COLO829 (cell line): Measurements from ENCODE around the gene BCL2.
A peak's percentile ranks its signal among the peaks of the same experiment; 100 is the strongest.
"Not testable (repeated sequence)": the region's sequence is repeated elsewhere in the genome, so short reads cannot be mapped to it uniquely, and the experiment has no call there.

Source experiments
- DNase-seq: peaks from one replicate; pipeline ENCODE4 v3.0.0; 2012; ENCODE audit warnings: low spot score

BCL2 gene

DNA sequence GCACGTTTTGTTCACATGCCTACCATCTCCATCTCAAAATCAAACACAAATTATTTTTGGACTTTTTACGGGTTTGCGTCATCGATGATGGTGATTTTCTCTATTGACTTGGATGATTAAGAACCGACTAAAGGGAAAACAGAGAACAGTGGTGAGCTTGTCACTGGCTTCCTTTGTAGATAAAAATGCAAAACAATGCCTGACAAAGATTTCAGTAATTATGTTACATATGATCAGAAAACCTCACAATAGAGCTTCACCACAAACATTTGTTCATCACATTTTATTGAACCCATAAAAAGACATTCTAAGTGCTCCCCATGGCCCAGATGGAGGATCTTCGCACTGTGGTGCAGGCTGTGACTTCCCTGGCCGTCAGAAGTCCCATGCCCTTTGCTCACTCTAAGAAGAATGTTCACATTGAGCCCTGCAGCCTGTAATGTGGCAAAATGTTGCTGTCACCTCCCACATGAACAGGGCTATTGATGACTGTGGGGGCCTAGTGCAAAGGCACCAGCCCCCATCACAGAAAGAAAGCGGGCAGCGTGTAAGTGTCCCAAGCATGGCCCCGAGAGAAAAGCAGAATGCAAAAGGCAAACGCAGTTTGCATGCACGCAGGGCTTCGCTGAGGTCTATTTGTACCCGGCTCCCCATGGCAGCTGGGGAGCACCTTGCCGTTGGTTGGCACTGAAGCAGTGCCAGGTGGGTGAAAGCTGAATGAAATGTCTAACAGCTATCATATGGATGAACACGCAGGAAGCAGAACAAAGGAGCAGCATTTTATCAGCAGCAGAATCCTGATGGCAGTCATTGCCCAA, 60.6 kb downstream of the BCL2 start:
- DNase-seq, result no peak

DNA sequence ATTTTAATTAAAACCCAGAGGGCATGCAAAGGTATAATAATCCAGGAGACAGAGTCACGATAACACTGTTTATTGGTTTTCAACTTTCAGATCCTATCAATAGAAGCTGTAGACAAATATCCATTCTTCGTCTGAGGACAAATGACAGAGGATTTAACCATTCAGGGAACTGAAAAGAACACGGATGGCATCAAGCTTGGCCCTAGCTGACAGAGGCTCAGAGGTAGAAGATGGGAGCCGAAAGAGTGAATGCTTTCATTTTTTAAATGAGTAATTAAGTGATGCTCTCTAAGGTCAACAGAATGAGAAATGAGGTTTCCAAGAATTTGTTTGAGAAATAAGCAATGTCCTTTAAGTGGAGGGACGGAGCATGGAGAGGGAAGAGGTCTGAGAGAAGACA, 62.1 kb downstream of the BCL2 start:
- DNase-seq, result no peak

DNA sequence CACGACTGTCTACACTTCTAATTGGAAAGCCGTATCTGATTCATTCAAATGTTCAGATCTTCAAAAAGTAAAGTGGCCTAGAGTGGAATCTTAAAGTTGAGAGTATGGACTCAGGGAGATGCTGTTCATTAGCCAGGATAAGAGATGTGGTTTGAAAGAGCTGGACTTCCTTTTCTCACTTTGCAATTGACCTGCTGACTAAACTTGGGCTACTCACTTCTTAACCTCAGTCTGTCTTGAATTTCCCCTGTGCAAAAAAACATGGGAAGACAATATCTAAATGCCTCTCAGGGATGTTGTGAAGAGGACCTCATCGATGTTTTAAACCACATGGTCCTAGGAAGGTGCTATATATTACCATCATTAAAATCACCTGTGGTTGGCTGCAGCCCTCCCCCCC, 64.1 kb downstream of the BCL2 start:
- no peak for DNase-seq

DNA sequence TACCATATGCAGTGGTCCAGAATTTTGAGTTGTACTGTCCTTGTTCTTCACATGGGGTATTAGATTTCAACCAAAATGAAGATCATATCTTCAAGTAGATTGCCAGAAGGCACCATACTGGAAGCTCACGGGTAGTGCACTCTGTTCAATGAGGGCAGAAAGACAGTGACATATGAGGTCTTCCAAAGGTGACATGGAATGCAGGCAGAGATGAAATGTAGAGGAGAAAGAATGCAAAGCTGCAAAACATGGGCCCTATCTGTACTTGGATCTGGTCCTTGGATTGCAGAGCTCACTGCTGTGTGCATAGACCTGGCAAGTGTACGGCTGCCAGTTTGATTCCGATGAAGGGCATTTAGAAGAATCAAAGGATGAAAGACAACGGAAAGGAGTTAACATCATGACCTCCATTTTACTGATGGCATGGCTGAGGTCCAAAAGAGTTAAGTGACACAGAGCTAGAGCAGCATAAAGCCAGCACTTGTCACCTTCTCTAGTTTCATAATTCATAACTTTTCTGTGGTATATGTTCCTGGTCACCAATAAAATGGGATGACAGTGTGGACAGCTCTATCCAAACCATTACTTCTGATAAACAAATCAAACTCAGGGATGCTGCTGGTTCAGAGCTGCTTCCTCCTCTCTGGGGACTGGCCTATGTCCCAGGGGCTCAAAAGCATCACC, 64.7 kb downstream of the BCL2 start:
- no peak for DNase-seq

DNA sequence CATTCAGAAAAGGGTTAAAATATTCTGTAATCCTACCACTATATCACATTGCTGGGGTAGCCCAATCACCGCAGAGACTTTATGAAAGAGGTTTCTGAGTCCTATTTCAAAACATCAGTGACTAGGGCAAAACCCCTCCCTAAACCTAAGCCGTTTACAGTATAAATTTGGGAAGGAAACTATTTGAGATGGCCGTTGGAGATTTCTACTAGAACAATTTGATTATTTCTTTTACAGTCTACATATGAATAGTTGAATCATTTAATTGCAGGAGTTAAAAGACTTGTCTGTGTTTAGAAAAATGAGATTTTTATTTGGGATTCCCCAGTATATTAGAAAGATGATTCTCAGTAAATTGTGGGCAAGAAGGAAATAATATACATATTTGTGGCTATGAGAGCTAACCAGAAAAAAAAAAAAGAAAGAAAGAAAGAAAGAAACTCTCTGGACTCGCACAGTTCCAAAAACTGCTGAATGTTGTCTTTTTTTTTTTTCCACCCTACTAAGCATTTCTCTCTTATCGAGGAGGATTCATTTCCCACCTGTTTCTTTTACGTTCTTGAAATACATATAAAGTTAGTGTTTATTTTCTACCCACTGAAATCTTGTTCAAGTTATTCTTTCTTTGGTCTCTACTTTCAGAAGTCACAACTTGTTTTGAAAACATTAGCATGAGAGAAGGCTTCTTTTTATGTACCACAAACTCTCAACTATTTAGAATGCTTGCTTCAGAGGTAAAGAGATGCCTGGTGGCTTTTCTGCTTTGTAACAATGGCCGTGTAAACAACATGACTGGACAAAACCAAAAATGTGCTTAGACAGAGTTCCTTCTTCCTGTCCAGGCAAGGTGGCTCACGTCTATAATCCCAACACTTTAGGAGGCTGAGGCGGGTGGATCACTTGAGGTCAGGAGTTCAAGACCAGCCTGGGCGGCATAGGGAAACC, 65.9 kb downstream of the BCL2 start:
- DNase-seq, result peak; percentile 61

DNA sequence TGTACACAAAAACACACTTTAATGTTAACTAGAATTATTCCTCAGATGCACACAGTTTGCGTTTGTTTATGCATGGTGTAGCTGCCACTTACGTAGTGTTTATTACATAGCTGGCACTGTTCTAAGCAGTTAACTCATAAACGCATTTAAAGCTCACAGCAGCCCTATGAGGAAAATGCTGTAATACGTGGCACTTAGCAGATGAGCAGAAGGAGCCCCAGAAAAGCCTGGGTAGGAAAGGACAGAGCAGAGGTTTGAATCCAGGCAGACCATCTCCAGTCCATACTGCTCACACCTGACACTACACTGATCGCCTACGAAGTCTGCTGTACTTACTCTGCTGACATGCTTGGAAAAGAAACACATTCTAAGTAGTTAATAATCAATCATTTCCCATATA, 66.6 kb downstream of the BCL2 start:
- DNase-seq, result no peak

DNA sequence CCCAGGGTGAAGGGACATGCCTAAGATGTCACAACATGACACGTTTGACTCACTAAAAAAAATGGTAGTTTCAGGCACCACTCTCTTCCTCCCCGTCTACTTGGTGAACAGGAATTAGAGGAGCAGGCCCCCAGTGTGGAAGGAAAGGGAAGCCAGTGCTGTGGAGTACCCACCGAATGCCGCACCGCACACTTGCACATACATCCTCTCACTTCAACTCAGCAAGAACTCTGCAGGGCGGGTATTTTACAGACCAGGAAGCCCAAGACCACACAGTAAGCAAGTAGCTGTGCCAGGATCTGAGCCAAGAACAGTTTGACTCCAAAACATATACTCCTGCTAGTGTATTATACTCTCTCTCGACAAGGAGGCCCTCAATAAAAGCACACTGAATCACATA, 69.8 kb downstream of the BCL2 start:
- no peak for DNase-seq

DNA sequence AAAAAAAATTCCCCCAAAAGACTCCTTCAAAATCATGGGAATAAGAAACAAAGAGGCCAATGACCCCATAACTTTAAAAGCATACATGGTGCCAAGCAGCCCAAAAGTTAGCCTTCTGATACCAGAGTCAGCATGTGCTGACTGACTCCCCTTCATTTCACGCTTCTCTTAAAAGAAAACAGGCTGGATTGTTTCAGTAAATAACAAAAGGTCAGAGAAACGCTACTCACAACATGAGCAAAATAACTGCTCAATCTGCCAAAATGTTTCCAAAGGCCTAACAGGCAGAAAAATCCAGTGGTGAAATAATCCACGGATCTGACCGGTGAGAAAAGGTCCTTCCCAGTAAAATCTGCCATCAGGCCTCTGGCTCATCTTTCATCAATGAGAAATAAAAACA, 71.6 kb downstream of the BCL2 start:
- DNase-seq, result no peak

DNA sequence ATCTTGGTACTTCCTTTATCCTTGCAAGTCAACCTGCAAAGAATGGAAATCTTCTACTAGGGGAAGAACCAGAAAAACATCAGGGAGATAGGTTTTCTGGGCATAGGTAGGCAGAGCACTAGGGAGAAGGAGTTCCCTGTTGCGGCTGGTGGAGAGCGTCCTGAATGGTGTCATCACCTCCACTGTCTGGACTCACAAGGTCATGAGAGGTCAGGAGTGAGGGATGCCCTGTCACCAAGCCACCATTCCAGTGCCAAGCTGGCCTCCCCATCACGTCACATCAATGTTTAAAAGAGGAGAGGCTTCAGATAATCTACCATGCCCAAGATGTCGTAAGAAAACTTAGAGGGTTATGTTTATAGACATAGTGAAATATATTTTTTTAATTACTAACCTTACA, 72.1 kb downstream of the BCL2 start:
- no peak for DNase-seq

DNA sequence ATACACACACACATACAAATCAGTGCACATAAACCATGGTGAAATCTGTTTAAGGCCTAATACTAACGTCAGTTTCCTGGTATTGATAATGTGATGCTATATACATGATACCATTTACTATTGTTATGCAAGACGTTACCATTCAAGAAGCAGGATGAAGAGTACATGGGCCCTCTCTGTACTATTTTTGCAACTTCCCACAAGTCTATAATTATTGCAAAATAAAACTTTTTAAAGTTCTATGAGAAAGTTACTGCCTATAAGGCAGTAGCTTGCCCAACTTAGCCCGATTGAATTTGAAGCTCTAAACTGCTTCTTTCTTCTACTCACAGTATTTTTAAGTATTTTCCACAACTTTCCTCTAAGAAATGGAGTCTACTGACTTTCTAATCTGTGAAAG, 74.0 kb downstream of the BCL2 start:
- DNase-seq, result no peak

DNA sequence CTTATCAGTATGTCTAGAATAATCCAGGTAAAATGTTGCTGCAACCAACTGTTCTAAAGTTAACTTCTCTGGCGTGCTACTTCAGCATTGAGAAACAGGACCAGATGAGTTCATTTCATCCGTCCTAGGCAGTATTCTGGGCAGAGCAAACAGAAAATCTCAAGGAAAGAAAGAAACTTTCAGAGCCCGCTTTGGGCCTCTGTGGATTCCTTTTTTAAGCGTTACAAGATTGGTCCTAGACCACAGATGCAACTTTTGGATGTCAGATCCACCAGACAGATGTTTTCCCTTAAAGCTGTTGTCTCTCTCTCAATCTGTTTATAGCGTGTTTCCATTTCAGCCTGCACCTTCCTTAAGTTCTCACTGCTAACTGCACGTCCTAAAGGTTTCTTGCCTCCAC, 75.0 kb downstream of the BCL2 start:
- DNase-seq, result no peak

DNA sequence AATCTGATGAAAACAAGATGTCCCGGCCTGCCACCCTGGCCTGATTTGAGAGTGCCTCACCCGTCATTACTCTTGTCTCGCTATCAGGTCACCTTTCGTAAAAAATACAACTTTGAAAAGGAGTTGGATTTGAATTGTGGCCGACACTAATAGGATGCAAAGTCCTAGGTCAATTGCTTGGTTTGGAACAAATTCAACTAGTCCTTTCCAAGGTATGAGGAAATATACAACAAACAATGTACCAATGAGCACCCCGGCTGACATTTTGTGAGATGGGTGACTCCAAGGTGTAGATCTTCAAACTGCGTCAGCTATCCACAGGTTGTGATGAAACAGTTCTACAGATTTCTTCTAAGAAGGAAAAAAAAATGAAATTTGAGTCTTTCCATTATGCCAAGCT, 77.8 kb downstream of the BCL2 start:
- no peak for DNase-seq

DNA sequence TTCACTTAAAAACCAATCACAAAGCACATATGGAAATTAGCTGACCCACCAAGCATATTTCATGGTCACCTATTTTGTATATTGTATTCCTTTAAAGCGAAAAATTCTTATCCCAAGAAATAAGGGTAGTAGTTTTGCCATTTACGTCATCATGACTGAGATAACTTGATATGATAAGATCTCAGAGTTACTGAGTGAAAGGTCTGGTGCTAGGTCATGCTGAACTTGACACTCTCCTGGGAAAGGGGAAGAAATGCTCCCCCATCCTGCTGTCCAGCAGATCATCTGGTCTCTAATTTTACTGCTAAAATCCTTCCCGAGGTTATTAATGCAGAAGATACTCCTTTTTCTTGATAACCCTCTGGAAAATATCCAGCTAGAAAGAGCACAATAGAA, 78.3 kb downstream of the BCL2 start:
- no peak for DNase-seq

DNA sequence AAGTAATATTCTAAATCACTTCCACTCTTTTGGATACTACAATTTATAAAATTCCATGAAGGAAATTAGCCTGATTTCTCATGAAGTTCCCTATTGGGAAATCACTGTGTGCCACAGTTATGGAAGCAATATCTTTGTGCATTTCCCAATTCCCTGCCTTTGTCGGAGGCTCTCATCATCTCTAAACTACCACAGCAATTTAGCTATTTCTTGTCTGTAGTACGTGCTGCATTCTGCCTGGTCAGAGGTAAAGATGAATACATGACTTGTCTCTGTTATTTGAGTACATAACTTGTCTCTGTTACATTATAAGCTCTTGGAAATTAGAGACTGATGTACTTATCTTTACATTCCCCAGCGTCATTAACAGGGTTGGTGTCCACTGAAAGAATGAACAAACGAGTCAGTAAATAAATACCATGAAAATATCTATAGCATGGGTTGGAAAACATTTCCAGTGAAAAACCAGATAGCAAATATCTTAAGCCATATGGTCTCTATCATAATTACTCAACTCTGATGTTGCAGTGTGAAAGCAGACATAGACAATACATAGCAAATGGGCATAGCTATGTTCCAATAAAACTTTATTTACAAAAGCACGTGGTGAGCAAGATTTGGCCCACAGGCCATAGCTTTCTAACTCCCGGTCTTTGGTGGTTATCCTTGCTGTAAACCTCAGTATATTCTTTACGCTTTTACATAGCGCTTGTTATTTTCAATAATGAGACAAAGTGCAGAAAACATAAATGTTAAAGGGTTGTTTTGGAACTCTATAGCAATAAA, 78.8 kb downstream of the BCL2 start:
- DNase-seq, result no peak

DNA sequence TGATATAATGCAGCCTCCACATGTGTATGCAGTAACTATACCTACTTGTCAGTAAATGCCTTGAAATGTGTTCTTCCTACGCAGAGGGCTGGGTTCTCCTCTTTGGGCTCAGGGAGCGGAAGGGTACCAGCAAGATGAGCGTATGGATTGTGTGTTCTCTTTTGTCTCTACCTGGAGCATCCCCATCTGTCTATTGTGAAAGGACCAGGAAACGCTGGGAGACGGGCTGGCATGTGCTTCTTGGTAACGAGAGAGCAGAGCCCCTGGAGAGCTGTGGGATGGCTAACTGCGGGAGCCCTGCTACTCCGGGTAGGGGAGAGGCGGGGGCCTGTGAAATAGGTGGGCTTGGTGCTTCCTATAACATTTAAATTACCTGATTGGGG, 80.9 kb downstream of the BCL2 start:
- no peak for DNase-seq

DNA sequence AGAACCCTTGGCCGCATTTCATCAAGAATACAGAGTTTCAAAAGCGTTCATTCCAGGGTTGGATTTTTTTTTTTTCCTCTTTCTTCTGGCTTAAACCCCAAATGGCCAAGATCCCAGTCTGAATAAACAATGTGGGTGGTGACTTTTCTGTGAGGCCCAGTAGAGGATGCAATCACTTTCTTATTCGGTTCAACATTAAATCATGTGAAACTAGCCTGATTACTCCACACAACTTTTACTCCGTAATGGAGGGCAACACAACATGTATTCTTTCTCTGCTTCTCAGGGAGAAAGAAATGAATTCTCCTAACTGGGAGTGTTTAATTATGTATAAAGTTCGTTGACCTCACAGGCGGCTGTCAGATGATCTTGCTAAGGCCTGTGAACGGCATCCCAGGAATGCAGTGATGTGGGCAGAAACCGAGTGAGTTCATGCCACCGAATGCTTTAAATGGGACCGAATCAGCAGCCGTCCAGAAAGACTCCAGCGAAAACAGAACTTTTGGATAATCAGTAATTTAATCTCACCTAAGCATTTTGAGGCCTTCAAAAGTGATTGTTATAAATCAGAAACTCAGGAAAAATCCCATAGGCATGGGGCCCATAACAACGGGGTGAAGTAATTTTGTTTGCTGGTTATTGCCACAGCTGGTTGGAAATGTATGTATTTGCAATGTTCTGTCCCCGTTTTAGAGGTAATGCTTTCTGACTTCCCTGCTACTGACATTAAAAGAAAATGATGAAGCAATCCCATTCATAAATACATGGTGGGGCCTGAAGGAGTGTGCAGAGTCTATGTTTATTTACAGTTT, 81.5 kb downstream of the BCL2 start:
- DNase-seq, result peak; percentile 88

DNA sequence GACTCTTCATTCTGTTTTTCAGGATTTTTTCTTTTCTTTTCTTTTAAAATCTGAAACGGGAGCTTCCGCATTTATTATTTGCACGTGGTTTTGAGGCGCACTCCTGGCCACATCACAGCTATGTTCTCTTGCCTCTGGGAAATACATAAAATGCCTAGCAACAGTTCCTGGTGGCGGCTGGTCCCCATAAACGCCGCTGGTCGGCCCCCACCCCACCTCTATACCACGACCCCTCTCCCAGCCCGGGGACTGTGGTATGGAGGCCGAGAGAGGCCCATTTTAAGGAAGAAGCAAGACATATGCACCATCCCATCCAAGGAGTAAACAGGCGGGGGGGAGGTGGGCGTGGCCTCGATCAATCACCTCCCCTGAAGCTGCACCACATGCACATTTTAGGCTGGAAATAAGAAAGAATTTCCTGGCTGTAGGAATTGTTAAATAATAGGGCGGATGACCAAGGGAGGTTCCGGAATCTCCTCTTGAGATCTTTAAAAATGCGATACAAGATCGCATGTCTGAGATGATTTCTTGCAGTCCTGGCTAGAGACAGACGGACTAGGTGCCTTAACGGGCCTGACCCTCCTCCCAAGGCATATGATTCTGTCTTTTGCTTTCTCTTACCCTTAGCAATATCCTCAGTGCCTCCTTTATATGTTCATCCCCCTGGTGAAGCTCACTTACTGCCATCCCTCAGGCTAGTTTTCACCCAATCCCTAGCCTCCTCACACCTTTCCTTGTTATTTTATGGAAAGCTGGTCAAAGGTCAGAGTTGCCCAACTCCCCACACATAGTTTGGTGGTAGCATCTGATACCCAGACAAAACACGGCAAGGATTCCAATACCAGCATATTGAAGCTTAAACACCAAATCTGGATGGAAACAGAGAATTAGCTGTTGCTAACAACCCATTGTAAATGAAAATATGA, 82.4 kb downstream of the BCL2 start:
- no peak for DNase-seq

DNA sequence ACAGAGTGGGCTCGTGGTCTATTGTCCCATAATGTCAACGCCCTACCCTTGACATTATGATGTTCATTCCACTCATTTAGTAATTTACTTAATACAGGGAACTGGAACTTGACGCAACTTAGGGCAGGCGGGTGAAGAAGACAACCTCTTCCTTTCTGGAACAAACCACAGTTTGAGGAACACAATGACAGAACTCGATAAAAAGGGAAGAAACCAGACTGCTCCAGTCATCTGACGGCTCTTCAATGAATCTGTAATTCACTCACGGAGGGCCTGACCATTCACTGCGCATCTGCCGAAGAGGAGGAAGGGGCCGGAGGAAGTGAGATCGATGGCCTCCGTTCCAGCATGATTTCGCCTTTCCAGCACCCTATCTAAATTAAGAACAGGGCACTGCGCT, 83.2 kb downstream of the BCL2 start:
- DNase-seq, result no peak

DNA sequence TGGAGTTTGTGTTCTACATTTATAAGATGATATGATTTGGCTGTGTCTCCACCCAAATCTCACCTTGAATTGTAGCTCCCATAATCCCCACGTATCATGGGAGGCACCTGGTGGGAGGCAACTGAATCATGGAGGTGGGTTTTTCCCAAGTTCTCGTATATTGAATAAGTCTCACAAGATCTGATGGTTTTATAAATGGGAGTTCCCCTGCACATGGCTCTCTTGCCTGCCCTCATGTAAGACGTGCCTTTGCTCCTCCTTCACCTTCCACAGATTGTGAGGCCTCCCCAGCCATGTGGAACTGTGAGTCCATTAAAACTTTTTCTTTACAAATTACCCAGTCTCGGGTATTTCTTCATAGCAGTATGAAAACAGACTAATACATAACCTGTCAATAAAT, 83.6 kb downstream of the BCL2 start:
- DNase-seq, result not testable (repeated sequence)

DNA sequence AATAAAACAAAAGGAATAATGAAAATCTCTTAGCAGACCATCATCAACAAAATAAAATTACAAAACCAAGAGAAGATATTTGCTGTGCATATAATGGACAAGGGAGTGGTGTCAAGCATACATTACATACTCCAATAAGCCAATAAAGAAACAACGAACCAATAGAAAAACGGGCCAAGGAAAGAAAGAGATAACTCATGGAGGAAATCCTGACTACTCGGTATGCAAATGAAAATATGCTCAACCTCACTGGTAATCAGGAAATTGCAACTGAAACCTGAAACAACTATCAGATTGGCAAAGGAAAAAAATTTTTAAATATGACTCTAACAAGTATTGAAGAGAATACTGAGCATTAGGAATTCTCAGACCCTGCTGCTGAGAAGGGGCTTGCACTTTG, 84.7 kb downstream of the BCL2 start:
- DNase-seq, result no peak
